GM21786 (cell line): ENCODE data around the gene RIMS3.
"Not testable (repeated sequence)": the region's sequence is repeated elsewhere in the genome, so short reads cannot be mapped to it uniquely, and the experiment has no call there.

ENCODE experiments used
- ATAC-seq: cut with Tn5 transposase; IDR thresholded peaks from one replicate; pipeline ENCODE4 v1.9.1; 2021; ENCODE audit not compliant: unreplicated experiment

Gene RIMS3

GRCh38 chr1:40595623-40596022 is 69.9 kb downstream of the RIMS3 start:
- ATAC-seq, result no peak

GRCh38 chr1:40594187-40594531 is 71.3 kb downstream of the RIMS3 start:
- no peak for ATAC-seq

DNA sequence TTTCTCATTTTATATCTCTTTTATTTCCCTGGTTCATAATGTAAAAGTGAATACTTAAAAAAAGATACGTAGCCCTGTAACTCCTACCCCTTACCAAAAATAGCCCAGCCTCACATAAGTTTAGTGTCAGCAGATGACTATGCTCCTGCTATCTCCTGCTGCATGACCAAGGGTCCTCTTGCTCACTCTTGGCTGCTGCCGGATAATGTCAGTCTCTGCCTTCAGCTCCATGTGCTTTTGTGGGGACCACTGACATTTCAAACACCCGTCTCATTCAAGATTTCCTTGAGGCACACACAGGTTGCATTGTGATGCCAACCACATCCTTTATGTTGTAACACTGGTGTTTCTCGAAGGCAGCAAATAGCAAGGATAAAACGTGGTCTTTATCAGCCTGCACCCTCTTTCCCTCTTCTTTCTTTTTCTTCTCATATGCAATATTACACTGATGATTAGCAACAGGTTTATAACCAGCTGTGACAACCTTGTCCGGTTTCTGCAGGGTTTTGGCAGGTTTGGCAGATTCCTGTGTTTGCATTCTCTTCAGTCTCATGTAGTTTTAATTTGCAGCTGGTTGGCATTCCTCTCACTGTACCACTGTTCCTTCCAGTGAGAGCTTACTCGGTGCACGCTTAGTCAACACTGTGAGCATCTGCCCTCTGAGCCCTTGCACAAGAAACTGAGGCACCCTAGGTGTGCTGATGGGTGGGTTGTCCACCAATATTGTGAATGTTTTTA is 71.9 kb downstream of the RIMS3 start:
- no peak for ATAC-seq

DNA sequence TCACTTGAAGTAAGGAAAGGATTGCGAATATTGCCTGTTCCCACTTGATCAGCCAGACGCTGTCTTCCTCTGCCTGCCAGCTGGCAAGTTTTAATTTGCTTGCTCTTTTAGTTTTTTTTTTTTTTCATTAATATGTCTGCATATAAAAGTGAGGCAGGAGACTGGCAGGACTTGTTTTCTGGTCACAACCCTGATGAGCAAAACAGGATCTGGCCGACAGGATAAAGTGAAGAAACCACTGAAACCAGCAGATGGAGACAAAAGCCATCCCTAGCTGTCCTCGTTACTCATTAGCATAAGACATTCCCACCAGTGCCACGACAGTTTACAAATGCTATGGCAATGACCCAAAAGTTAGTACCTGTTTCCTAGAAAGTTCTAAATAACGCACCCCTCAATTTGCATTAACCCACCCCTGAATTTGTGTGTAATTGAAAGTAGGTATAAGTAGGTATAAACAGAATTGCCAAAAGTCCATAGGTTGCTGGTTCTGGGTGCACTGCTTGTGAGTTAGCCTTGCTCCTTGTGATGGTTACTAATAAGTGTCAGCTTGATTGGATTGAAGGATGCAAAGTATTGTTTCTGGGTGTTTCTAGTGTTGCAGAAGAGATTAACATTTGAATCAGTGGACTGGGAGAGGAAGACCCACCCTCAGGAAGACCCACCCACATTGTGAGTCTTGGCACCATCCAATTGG is 73.2 kb downstream of the RIMS3 start:
- no peak for ATAC-seq

DNA sequence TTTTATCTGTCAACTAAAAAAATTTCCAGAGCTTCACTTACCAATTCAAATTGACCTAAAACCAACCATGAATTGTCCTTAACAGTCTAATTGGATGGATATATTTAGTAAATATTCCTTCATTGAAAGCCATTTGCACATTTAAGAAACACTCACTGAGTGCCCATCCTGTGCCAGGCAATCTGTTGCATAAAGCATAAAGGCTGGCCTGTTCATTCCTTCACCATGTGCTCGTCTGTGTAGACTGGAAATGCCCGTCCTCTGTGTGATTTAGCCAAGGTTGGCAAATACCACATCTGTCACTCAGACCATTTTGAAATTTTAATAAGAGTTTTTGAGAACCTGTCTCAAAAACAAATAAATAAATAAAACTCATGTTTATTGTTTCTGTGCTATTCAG is 76.9 kb downstream of the RIMS3 start:
- no peak for ATAC-seq

GRCh38 chr1:40583980-40584379 is 81.5 kb downstream of the RIMS3 start:
- ATAC-seq, result no peak

DNA sequence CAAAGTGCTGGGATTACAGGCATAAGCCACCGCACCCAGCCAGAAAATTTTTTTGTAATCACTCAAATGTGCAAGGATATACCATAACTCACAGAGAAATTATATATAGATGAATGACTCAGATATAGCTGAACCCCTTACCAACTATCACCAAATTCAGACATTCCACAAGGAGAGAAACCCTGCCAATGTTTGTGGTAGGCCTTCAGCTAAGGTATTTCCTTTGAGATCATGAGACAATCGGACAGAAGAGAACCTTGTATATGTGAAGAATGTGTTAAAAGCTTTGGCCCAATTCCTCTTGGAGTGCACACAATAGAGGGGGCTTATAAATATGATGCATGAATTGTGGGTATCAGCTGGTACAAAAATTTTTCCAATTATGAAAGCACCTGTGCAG is 83.4 kb downstream of the RIMS3 start:
- ATAC-seq, result no peak

DNA sequence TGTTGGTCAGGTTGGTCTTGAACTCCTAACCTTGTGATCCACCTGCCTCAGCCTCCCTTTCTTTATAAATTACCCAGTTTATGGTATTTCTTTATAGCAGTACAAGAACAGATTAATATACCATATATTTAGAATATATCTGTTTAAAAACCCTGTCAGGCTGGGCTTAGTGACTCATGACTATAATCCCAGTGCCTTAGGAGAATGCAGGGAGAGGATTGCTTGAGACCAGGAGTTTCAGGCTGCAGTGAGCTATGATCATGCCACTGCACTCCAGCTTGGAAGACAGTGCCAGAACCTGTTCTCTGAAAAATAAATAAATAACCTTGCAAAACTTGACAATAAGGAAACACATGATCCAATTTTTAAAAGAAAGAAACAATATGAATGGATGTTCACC is 90.1 kb downstream of the RIMS3 start:
- no peak for ATAC-seq

DNA sequence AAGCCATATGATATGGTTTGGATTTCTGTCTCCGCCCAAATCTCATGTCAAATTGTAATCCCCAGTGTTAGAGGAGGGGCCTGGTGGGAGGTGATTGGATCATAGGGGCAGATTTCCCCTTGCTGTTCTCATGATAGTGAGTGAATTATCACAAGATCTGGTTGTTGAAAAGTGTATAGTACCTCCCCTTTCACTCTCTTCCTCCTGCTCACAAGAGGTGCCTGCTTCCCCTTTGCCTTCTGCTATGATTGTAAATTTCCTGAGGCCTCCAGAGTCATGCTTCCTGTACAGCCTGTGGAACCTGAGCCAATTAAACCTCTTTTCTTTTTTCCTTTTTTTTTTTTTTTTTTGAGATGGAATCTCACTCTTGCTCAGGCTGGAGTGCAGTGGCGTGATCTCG is 90.7 kb downstream of the RIMS3 start:
- not testable (repeated sequence) for ATAC-seq
